B cell (primary cell): ENCODE measurements around the gene TET1. TPM values are rescaled to one million over a fixed set of nuclear protein-coding genes. Genes with fewer than 3 reads are reported as not detected.

Experiments used
- ATAC-seq: fragments of 200-7000 bp; cut with Tn5 transposase; one replicate; pipeline ENCODE4 v1.10.0; 2021; ENCODE audit warnings: low read depth, mild to moderate bottlenecking, moderate number of reproducible peaks, moderate library complexity
- CTCF ChIA-PET: fragments of 350-600 bp; sonication (Branson Sonifier 250); formaldehyde crosslinking; loops from one replicate; lab custom pipeline; 2021; ENCODE audit warnings: antibody characterized with exemption, inconsistent platforms; lab: Charles Lee
- POLR2A ChIA-PET: fragments of 350-600 bp; sonication (Branson Sonifier 250); formaldehyde crosslinking; loops from one replicate; lab custom pipeline; 2021; ENCODE audit warnings: antibody characterized with exemption; lab: Charles Lee
- DNase-seq: peaks from one replicate; pipeline ENCODE4 v3.0.0; 2013
- H2AFZ ChIP-seq: 2 replicates; pipeline ENCODE4 v1.6.1; 2012; ENCODE audit warnings: mild to moderate bottlenecking, low read depth, low read length; ENCODE audit not compliant: insufficient read depth, poor library complexity, severe bottlenecking
- H3K27ac ChIP-seq, 2 donors: 1 replicate in 1 of 2; 2 replicates in 1 of 2; pipeline ENCODE4 v1.5.1; 2012 to 2013; ENCODE audit warnings: low read length in 2 of 2, mild to moderate bottlenecking in 2 of 2, moderate library complexity in 1 of 2
- H3K27me3 ChIP-seq, 4 experiments: fragments of 200-600 bp in 1 of 4; sonication (generic) in 1 of 4; replicated peaks in 1 of 4; 1 replicate in 2 of 4; 2 replicates in 2 of 4; pipeline versions ENCODE4 v1.6.1 to v1.7.0; 2013 to 2016; ENCODE audit warnings: low read length in 3 of 4, mild to moderate bottlenecking in 2 of 4, mixed read lengths in 1 of 4, moderate library complexity in 1 of 4; ENCODE audit not compliant: insufficient read depth in 4 of 4, control insufficient read depth in 3 of 4; ENCODE audit errors: control extremely low read depth in 1 of 4
- H3K36me3 ChIP-seq, 2 experiments: replicated peaks in 1 of 2; 1 replicate in 1 of 2; 2 replicates in 1 of 2; pipeline versions ENCODE4 v1.6.1 to v1.7.1; 2013; ENCODE audit warnings: low read length in 1 of 2; ENCODE audit not compliant: insufficient read depth in 2 of 2, control insufficient read depth in 1 of 2; ENCODE audit errors: control extremely low read depth in 1 of 2, extremely low read depth in 1 of 2
- H3K4me1 ChIP-seq, 2 donors: fragments of 200-600 bp in 1 of 2; sonication (generic) in 1 of 2; 1 replicate in 1 of 2; 2 replicates in 1 of 2; pipeline versions ENCODE4 v1.5.1 to v1.6.1; 2013 to 2017; ENCODE audit warnings: low read length in 2 of 2; ENCODE audit not compliant: control insufficient read depth in 2 of 2, insufficient read depth in 2 of 2
- H3K4me2 ChIP-seq: replicated peaks from 2 replicates; pipeline ENCODE3; 2012; ENCODE audit warnings: mild to moderate bottlenecking, low read depth, low read length; ENCODE audit not compliant: poor library complexity, severe bottlenecking
- H3K4me3 ChIP-seq, 5 experiments: fragments of 200-600 bp in 1 of 5; sonication (generic) in 1 of 5; 1 replicate in 3 of 5; 2 replicates in 2 of 5; pipeline versions ENCODE4 v1.5.1 to v1.7.0; 2011 to 2016; ENCODE audit warnings: low read length in 4 of 5, mild to moderate bottlenecking in 4 of 5, low read depth in 2 of 5, control low read depth in 1 of 5, moderate library complexity in 1 of 5; ENCODE audit not compliant: insufficient read depth in 1 of 5; ENCODE audit errors: control extremely low read depth in 1 of 5, extremely low read depth in 1 of 5
- H3K79me2 ChIP-seq: fragments of 200-600 bp; sonication (generic); one replicate; pipeline ENCODE4 v1.6.0; 2016; ENCODE audit warnings: low read length; ENCODE audit not compliant: control insufficient read depth, insufficient read depth
- H3K9ac ChIP-seq: fragments of 200-600 bp; sonication (generic); 2 replicates; pipeline ENCODE4 v1.6.1; 2017; ENCODE audit warnings: mild to moderate bottlenecking, low read length, moderate library complexity
- H3K9me3 ChIP-seq, 3 donors: one replicate each; pipeline versions ENCODE4 v1.6.1 to v1.7.1; 2013; ENCODE audit warnings: low read length in 2 of 3; ENCODE audit not compliant: control insufficient read depth in 2 of 3, insufficient read depth in 1 of 3; ENCODE audit errors: control extremely low read depth in 1 of 3
- H4K20me1 ChIP-seq: 2 replicates; pipeline ENCODE4 v1.6.0; 2012; ENCODE audit warnings: mild to moderate bottlenecking, low read length; ENCODE audit not compliant: insufficient read depth, control insufficient read depth, poor library complexity, severe bottlenecking
- H3K27ac Mint-ChIP-seq: one replicate; pipeline ENCODE4 v1.8.0; 2021; ENCODE audit warnings: mixed read lengths
- H3K27me3 Mint-ChIP-seq: one replicate; pipeline ENCODE4 v1.8.0; 2021; ENCODE audit warnings: mixed read lengths
- H3K4me1 Mint-ChIP-seq: one replicate; pipeline ENCODE4 v1.8.0; 2021; ENCODE audit warnings: mixed read lengths
- H3K4me3 Mint-ChIP-seq: one replicate; pipeline ENCODE4 v1.8.0; 2021; ENCODE audit warnings: mixed read lengths
- H3K9me3 Mint-ChIP-seq: one replicate; pipeline ENCODE4 v1.8.0; 2022; ENCODE audit warnings: mixed read lengths; ENCODE audit not compliant: insufficient read depth
- CTCF ChIP-seq: fragments of 200-600 bp; IDR thresholded peaks from one replicate; pipeline ENCODE4 v1.8.0; 2022; ENCODE audit warnings: antibody characterized with exemption, mild to moderate bottlenecking
- EZH2 ChIP-seq: IDR thresholded peaks from 2 replicates; pipeline ENCODE4 v1.6.1; 2012; ENCODE audit warnings: borderline replicate concordance, low read depth, mild to moderate bottlenecking, moderate library complexity, low read length; ENCODE audit not compliant: insufficient read depth, poor library complexity, severe bottlenecking
- WGBS: methylation state at CpG from one replicate; pipeline ENCODE4 v1.1.5; 2013; ENCODE audit warnings: missing lambda C conversion rate; ENCODE audit not compliant: insufficient coverage; 5-methylcytosine and 5-hydroxymethylcytosine counted together
- intact Hi-C: fragments of 100-400 bp; cut with micrococcal nuclease; formaldehyde crosslinking; loops from one replicate; pipeline ENCODE4 v1.10.0; 2022
- polyA plus RNA-seq: library from polyadenylated mRNA; depleted of rRNA; stranded (reverse); fragments of >200 nt; gene quantifications from 2 replicates; pipeline ENCODE4 v1.2.3, GENCODE V29; 2012
- total RNA-seq, 2 donors: library from RNA; stranded (reverse); fragments of 120-200 nt in 1 of 2; gene quantifications; 1 replicate in 1 of 2; 2 replicates in 1 of 2; pipeline versions ENCODE4 v1.2.3 to v1.2.4, GENCODE V29; 2013 to 2022

The TET1 gene
- total and polyA plus RNA-seq, 2 donors (not counting 1 experiment from before 2014, with no cell fraction given): 0.30 to 1.4 TPM

DNA sequence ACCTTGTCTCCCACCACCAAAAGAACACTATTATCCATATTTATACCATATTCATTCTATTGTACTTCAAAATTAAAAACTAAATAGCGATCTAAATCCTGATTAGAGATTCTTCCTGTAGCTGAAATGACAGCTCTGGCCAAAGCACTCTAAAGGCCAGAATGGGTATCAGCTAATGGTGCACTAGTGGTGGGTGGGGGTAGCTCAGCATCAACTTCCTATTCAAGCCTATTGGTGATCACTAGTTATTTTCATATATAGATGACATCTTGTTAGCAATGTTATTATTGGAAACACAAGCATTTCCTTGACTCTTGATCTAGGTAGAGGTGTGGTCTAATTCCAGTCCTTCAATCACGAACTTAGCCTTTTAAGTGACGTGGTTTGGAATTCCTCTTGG is 43.6 kb downstream of the TET1 start:
- no peak for TF ChIP-seq CTCF
- no peak for TF ChIP-seq EZH2
- POLR2A ChIA-PET: no interaction called here
- Histone ChIP-seq H3K9ac (no peak overlapping the region), H3K4me3 (no peak overlapping the region), H4K20me1 (no peaks in the 10 kb centered on the region), H3K79me2 (no peaks in the 10 kb centered on the region), H3K4me2 (no peak overlapping the region), H3K36me3 (no peaks in the 10 kb centered on the region), H2AFZ (no peak overlapping the region), H3K27me3 (no peaks in the 10 kb centered on the region), H3K27ac (no peak overlapping the region), H3K9me3 (no peaks in the 10 kb centered on the region), H3K4me1 (peaks cover 5 to 10% of the 10 kb centered on the region in 2 donors)
- DNase-seq (no peak), ATAC-seq (no peak)
- Mint-ChIP-seq H3K4me3 (no peak overlapping the region), H3K4me1 (peaks cover 23% of the 10 kb centered on the region), H3K9me3 (no peaks in the 10 kb centered on the region), H3K27me3 (no peaks in the 10 kb centered on the region), H3K27ac (no peak overlapping the region)
- WGBS: 100% methylated on average over 2 of the region's 3 CpGs
- intact Hi-C loops: no loop called here
- CTCF ChIA-PET: no interaction called here

- Histone ChIP-seq H3K79me2 (no peaks in the 10 kb centered on the region), H3K27ac (no peak overlapping the region), H3K9me3 (no peaks in the 10 kb centered on the region), H3K9ac (no peak overlapping the region), H3K4me2 (no peak overlapping the region), H3K36me3 (no peaks in the 10 kb centered on the region), H3K4me1 (peaks cover 5 to 10% of the 10 kb centered on the region in 2 donors), H4K20me1 (no peaks in the 10 kb centered on the region), H3K27me3 (no peaks in the 10 kb centered on the region), H3K4me3 (no peak overlapping the region), H2AFZ (no peak overlapping the region)
- H3K27ac Mint-ChIP-seq: no peak overlapping the region
- ATAC-seq: no peak
- intact Hi-C loops: no loop called here
- ChIA-PET POLR2A (no interaction called here), CTCF (no interaction called here)
- TF ChIP-seq EZH2: no peak
- TF ChIP-seq CTCF: no peak
- no peaks in the 10 kb centered on the region for H3K27me3 Mint-ChIP-seq
- peaks cover 23% of the 10 kb centered on the region for H3K4me1 Mint-ChIP-seq
- no peak overlapping the region for H3K4me3 Mint-ChIP-seq
- H3K9me3 Mint-ChIP-seq: no peaks in the 10 kb centered on the region
- DNase-seq: no peak
- 100% methylated on average over 1 of the region's 1 CpG for WGBS
These were observed 44.3 kb downstream of the TET1 start for GRCh38 chr10:68604441-68604840.
